GM18498 (cell line): ENCODE results near the gene GGT6.

Source experiments
- ATAC-seq: cut with Tn5 transposase; IDR thresholded peaks from one replicate; pipeline ENCODE4 v1.9.1; 2021; ENCODE audit warnings: mild to moderate bottlenecking, moderate library complexity; ENCODE audit not compliant: unreplicated experiment

GGT6 gene

GRCh38 chr17:4554997-4555799, 5.2 kb downstream of the GGT6 start, which contains the start of gene MYBBP1A:
Gene MYBBP1A, minus strand, starts transcription at chr17:4555384. Its CDS starts 60 bp downstream, at chr17:4555324.
- peak; percentile 88 for ATAC-seq

GRCh38 chr17:4554441-4554996, 5.9 kb downstream of the GGT6 start:
- ATAC-seq, result peak; percentile 4

- no peak for ATAC-seq
Measured at GRCh38 chr17:4553669-4554068, 6.7 kb downstream of the GGT6 start.

- ATAC-seq, result no peak
Measured at GRCh38 chr17:4551796-4552525, 8.4 kb downstream of the GGT6 start.

GRCh38 chr17:4551141-4551540, 9.2 kb downstream of the GGT6 start:
- no peak for ATAC-seq

GRCh38 chr17:4550534-4551039, 9.8 kb downstream of the GGT6 start:
- ATAC-seq, result no peak

- ATAC-seq, result no peak
Measured at GRCh38 chr17:4549781-4550533, 10.4 kb downstream of the GGT6 start.

GRCh38 chr17:4548721-4549531, 11.5 kb downstream of the GGT6 start:
- ATAC-seq, result no peak

GRCh38 chr17:4548061-4548461, 12.3 kb downstream of the GGT6 start:
- no peak for ATAC-seq

- no peak for ATAC-seq
Measured at GRCh38 chr17:4547118-4547906, 13.1 kb downstream of the GGT6 start.

- no peak for ATAC-seq
Measured at GRCh38 chr17:4545217-4545951, 15.0 kb downstream of the GGT6 start.

GRCh38 chr17:4544951-4545216, 15.5 kb downstream of the GGT6 start:
- no peak for ATAC-seq

- ATAC-seq, result no peak
Measured at GRCh38 chr17:4544135-4544950, 16.0 kb downstream of the GGT6 start.

GRCh38 chr17:4543557-4544026, 16.8 kb downstream of the GGT6 start:
- no peak for ATAC-seq

- no peak for ATAC-seq
Measured at GRCh38 chr17:4542726-4543191, 17.6 kb downstream of the GGT6 start.

- ATAC-seq, result no peak
Measured at GRCh38 chr17:4542003-4542725, 18.2 kb downstream of the GGT6 start.

- ATAC-seq, result no peak
Measured at GRCh38 chr17:4541328-4542002, 18.9 kb downstream of the GGT6 start.
